Neural cell (in vitro differentiated cells): ENCODE results near the gene NF2.

Experiments used
- CTCF ChIP-seq: fragments of 450-650 bp; IDR thresholded peaks from 2 replicates; pipeline ENCODE4 v1.5.1; 2014; ENCODE audit warnings: antibody characterized with exemption, mild to moderate bottlenecking, moderate library complexity; ENCODE audit not compliant: poor library complexity, severe bottlenecking
- EP300 ChIP-seq: fragments of 450-650 bp; conservative IDR thresholded peaks from 2 replicates; pipeline ENCODE4 v1.6.1; 2014; ENCODE audit warnings: antibody characterized with exemption, mild to moderate bottlenecking, moderate library complexity; ENCODE audit not compliant: poor library complexity, severe bottlenecking
- EZH2 ChIP-seq: fragments of 200-600, 300-800 bp; shearing (Covaris generic), sonication (generic); IDR thresholded peaks from 2 replicates; pipeline ENCODE4 v1.6.1; 2014; ENCODE audit warnings: antibody characterized with exemption, low read length, borderline replicate concordance, mild to moderate bottlenecking; ENCODE audit not compliant: insufficient read depth, poor library complexity, severe bottlenecking
- POLR2AphosphoS5 ChIP-seq: IDR thresholded peaks from 2 replicates; pipeline ENCODE4 v1.6.1; 2012
- RAD21 ChIP-seq: fragments of 450-650 bp; conservative IDR thresholded peaks from 2 replicates; pipeline ENCODE4 v1.6.1; 2014; ENCODE audit warnings: antibody characterized with exemption, mild to moderate bottlenecking, moderate library complexity
- REST ChIP-seq: IDR thresholded peaks from 2 replicates; pipeline ENCODE4 v1.6.1; 2012; ENCODE audit warnings: borderline replicate concordance

- TF ChIP-seq CTCF, result no peak
- TF ChIP-seq EZH2, result no peak
- no peak for TF ChIP-seq EP300
- TF ChIP-seq REST, result no peak
- no peak for TF ChIP-seq RAD21
- no peak for TF ChIP-seq POLR2AphosphoS5
These were observed 15.3 kb upstream of the NF2 start for GRCh38 chr22:29587938-29588699.
